HCT116 (cell line): Measurements from ENCODE around the gene NEUROG1. TPM values are rescaled to one million over a fixed set of nuclear protein-coding genes. Genes with fewer than 3 reads are reported as not detected.

ENCODE experiments used
- ATAC-seq: fragments of 200-7000 bp; cut with Tn5 transposase; 2 replicates; pipeline ENCODE4 v1.9.1; 2020; ENCODE audit warnings: mild to moderate bottlenecking, moderate library complexity
- BruUV-seq: library from RNA; stranded (reverse); fragments of 400-500 nt; replicated peaks from 2 replicates; lab custom pipeline; 2021; lab: Mats Ljungman, UMichigan
- CTCF ChIA-PET: fragments of 300-600 bp; sonication (Branson Sonifier 250); formaldehyde crosslinking; loops from one replicate; lab custom pipeline; 2021; ENCODE audit warnings: antibody characterized with exemption; lab: Charles Lee
- POLR2A ChIA-PET: fragments of 300-600, 350-600 bp; sonication (Branson Sonifier 250); formaldehyde crosslinking; loops from one replicate; lab custom pipeline; 2021; ENCODE audit warnings: antibody characterized with exemption; lab: Charles Lee
- RAD21 ChIA-PET, 2 experiments: fragments of 300-600 bp; sonication (Branson Sonifier 250); formaldehyde crosslinking; loops; one replicate each; lab custom pipeline; 2023; ENCODE audit warnings: low total read pairs in 2 of 2; ENCODE audit not compliant: uncharacterized antibody in 2 of 2, unreplicated experiment in 2 of 2, low non-redundant PET in 1 of 2; lab: Charles Lee
- DNase-seq: peaks from one replicate; pipeline ENCODE4 v3.0.0-alpha.2; 2010; ENCODE audit warnings: low read depth, low spot score
- H2AFZ ChIP-seq: fragments of 200-600 bp; shearing (Covaris generic), sonication (generic); 2 replicates; pipeline ENCODE4 v1.6.1; 2017; ENCODE audit warnings: low read depth, mixed run types, mixed read lengths, antibody characterized with exemption, low read length; ENCODE audit not compliant: poor library complexity, severe bottlenecking
- H3K27ac ChIP-seq: 2 replicates; pipeline ENCODE4 v1.5.1; 2012; ENCODE audit warnings: low read depth, low read length
- H3K27me3 ChIP-seq: fragments of 200-600 bp; sonication (generic); 2 replicates; pipeline ENCODE4 v1.6.1; 2016; ENCODE audit warnings: mixed run types, low read length, mixed read lengths; ENCODE audit not compliant: insufficient read depth
- H3K36me3 ChIP-seq, 2 experiments: fragments of 200-500 bp in 1 of 2; fragments of 200-600 bp in 1 of 2; sonication (Bioruptor generic) in 1 of 2; sonication (generic) in 1 of 2; 2 replicates each; pipeline versions ENCODE4 v1.5.1 to v1.6.1; 2014 to 2016; ENCODE audit warnings: low read length in 2 of 2, inconsistent platforms in 1 of 2, mixed read lengths in 1 of 2, mixed run types in 1 of 2; ENCODE audit not compliant: insufficient read depth in 2 of 2, control insufficient read depth in 1 of 2
- H3K4me1 ChIP-seq, 2 experiments: fragments of 200-600 bp in 1 of 2; sonication (generic) in 1 of 2; 2 replicates each; pipeline versions ENCODE4 v1.5.1 to v1.6.1; 2012 to 2017; ENCODE audit warnings: low read length in 2 of 2, inconsistent platforms in 1 of 2, mild to moderate bottlenecking in 1 of 2, mixed read lengths in 1 of 2, mixed run types in 1 of 2, moderate library complexity in 1 of 2; ENCODE audit not compliant: insufficient read depth in 2 of 2, control insufficient read depth in 1 of 2
- H3K4me2 ChIP-seq: fragments of 200-600 bp; sonication (generic); 2 replicates; pipeline ENCODE4 v1.6.1; 2017; ENCODE audit warnings: mixed run types, low read length, mixed read lengths
- H3K4me3 ChIP-seq, 2 experiments: fragments of 200-600 bp in 1 of 2; sonication (generic) in 1 of 2; replicated peaks in 1 of 2; 2 replicates each; pipeline ENCODE4 v1.5.1; 2011 to 2016; ENCODE audit warnings: low read length in 2 of 2, control low read depth in 1 of 2, low read depth in 1 of 2, mild to moderate bottlenecking in 1 of 2, mixed read lengths in 1 of 2, mixed run types in 1 of 2
- H3K79me2 ChIP-seq: fragments of 200-600 bp; sonication (generic); 2 replicates; pipeline ENCODE4 v1.6.1; 2017; ENCODE audit warnings: mild to moderate bottlenecking, mixed run types, low read length, moderate library complexity, mixed read lengths; ENCODE audit not compliant: insufficient read depth
- H3K9ac ChIP-seq: fragments of 200-600 bp; sonication (generic); 2 replicates; pipeline ENCODE4 v1.6.1; 2016; ENCODE audit warnings: low read length, mixed read lengths
- H3K9me2 ChIP-seq: fragments of 200-600 bp; sonication (generic), shearing (Covaris generic); 2 replicates; pipeline ENCODE4 v1.6.1; 2017; ENCODE audit warnings: mixed run types, mild to moderate bottlenecking, moderate library complexity; ENCODE audit not compliant: insufficient read depth
- H3K9me3 ChIP-seq, 2 experiments: fragments of 200-500 bp in 1 of 2; fragments of 200-600 bp in 1 of 2; sonication (Bioruptor generic) in 1 of 2; sonication (generic) in 1 of 2; 2 replicates each; pipeline ENCODE4 v1.6.1; 2014 to 2017; ENCODE audit warnings: low read length in 2 of 2, mixed read lengths in 2 of 2, inconsistent platforms in 1 of 2, low read depth in 1 of 2, mild to moderate bottlenecking in 1 of 2, mixed run types in 1 of 2, moderate library complexity in 1 of 2; ENCODE audit not compliant: control insufficient read depth in 1 of 2, insufficient read depth in 1 of 2
- H4K20me1 ChIP-seq: fragments of 200-600 bp; sonication (generic), shearing (Covaris generic); 2 replicates; pipeline ENCODE4 v1.6.1; 2017; ENCODE audit warnings: mixed run types, mild to moderate bottlenecking, moderate library complexity; ENCODE audit not compliant: insufficient read depth
- ATF3 ChIP-seq: IDR thresholded peaks from 2 replicates; pipeline ENCODE4 v1.6.1; 2012
- CBX3 ChIP-seq: IDR thresholded peaks from 2 replicates; pipeline ENCODE4 v1.6.1; 2012; ENCODE audit warnings: low read depth
- CEBPB ChIP-seq: IDR thresholded peaks from 2 replicates; pipeline ENCODE4 v1.6.1; 2012; ENCODE audit warnings: low read depth
- CTCF ChIP-seq, 3 experiments: fragments of 200-600 bp in 1 of 3; sonication (generic) in 1 of 3; IDR thresholded peaks in 2 of 3; conservative IDR thresholded peaks in 1 of 3; 2 replicates each; pipeline ENCODE4 v1.5.1; 2012 to 2017; ENCODE audit warnings: low read depth in 2 of 3, low read length in 2 of 3, antibody characterized with exemption in 1 of 3, borderline replicate concordance in 1 of 3, control low read depth in 1 of 3, mild to moderate bottlenecking in 1 of 3, mixed read lengths in 1 of 3, mixed run types in 1 of 3, moderate library complexity in 1 of 3; ENCODE audit not compliant: insufficient read depth in 1 of 3
- EGR1 ChIP-seq: IDR thresholded peaks from 2 replicates; pipeline ENCODE4 v1.6.1; 2012; ENCODE audit warnings: low read depth
- ELF1 ChIP-seq: IDR thresholded peaks from 2 replicates; pipeline ENCODE4 v1.6.1; 2012; ENCODE audit warnings: low read depth, borderline replicate concordance
- EZH2 ChIP-seq: fragments of 200-600 bp; sonication (generic); IDR thresholded peaks from 2 replicates; pipeline ENCODE4 v1.6.1; 2017; ENCODE audit warnings: antibody characterized with exemption, mixed run types
- EZH2phosphoT487 ChIP-seq: fragments of 200-600 bp; IDR thresholded peaks from 2 replicates; pipeline ENCODE4 v1.6.1; 2018; ENCODE audit warnings: antibody characterized with exemption, borderline replicate concordance
- FOSL1 ChIP-seq: IDR thresholded peaks from 2 replicates; pipeline ENCODE4 v1.6.1; 2012; ENCODE audit warnings: low read depth
- JUND ChIP-seq: IDR thresholded peaks from 2 replicates; pipeline ENCODE4 v1.6.1; 2012
- MAX ChIP-seq: IDR thresholded peaks from 2 replicates; pipeline ENCODE4 v1.6.1; 2012
- RAD21 ChIP-seq: IDR thresholded peaks from 2 replicates; pipeline ENCODE4 v1.6.1; 2012; ENCODE audit warnings: low read depth, mild to moderate bottlenecking
- REST ChIP-seq: IDR thresholded peaks from 2 replicates; pipeline ENCODE4 v1.6.1; 2012; ENCODE audit warnings: low read depth
- SIN3A ChIP-seq: IDR thresholded peaks from 2 replicates; pipeline ENCODE4 v1.6.1; 2012; ENCODE audit warnings: low read depth
- SP1 ChIP-seq: IDR thresholded peaks from 2 replicates; pipeline ENCODE4 v1.6.1; 2012; ENCODE audit warnings: low read depth
- SRF ChIP-seq: IDR thresholded peaks from 2 replicates; pipeline ENCODE4 v1.6.1; 2012; ENCODE audit warnings: low read depth
- TCF7L2 ChIP-seq: IDR thresholded peaks from 2 replicates; pipeline ENCODE4 v1.7.0; 2011; ENCODE audit warnings: borderline replicate concordance, inconsistent platforms; ENCODE audit not compliant: insufficient read depth, insufficient read length; ENCODE audit errors: extremely low read depth
- YY1 ChIP-seq: IDR thresholded peaks from 2 replicates; pipeline ENCODE4 v1.6.1; 2011; ENCODE audit warnings: low read length, low read depth, moderate library complexity, mild to moderate bottlenecking; ENCODE audit not compliant: insufficient replicate concordance; ENCODE audit errors: extremely low read depth
- ZBTB33 ChIP-seq: IDR thresholded peaks from 2 replicates; pipeline ENCODE4 v1.6.1; 2011; ENCODE audit warnings: mild to moderate bottlenecking, low read length, moderate library complexity; ENCODE audit not compliant: insufficient replicate concordance; ENCODE audit errors: extremely low read depth
- ZNF274 ChIP-seq: fragments of 200-500 bp; sonication (Bioruptor generic); IDR thresholded peaks from 2 replicates; pipeline ENCODE4 v1.6.1; 2014; ENCODE audit warnings: mild to moderate bottlenecking, low read depth, low read length, inconsistent platforms
- intact Hi-C: fragments of 100-400 bp; cut with micrococcal nuclease; formaldehyde crosslinking; loops from 2 replicates; pipeline ENCODE4 v1.10.0; 2022
- total RNA-seq: library from RNA; stranded (reverse); gene quantifications from one replicate; pipeline ENCODE4 v1.2.1, GENCODE V29; 2021; ENCODE audit not compliant: unreplicated experiment

Gene NEUROG1
- total RNA-seq, 1 experiment from 2014 or later, result not detected

GRCh38 chr5:135556620-135557019 is 20.9 kb upstream of the NEUROG1 start:
- peaks cover 8 to 14% of the 10 kb centered on the region in 2 experiments for H3K4me1 ChIP-seq
- no peak overlapping the region for H3K27ac ChIP-seq
- no peaks in the 10 kb centered on the region for H3K9me3 ChIP-seq
- DNase-seq (no peak), ATAC-seq (no peak)
- intact Hi-C loops, result no loop called here
- BruUV-seq, result no TSS peak
- H3K4me2 ChIP-seq, result no peak overlapping the region
- TF ChIP-seq CEBPB (no peak), YY1 (no peak), MAX (no peak), ZNF274 (no peak), EZH2phosphoT487 (no peak), JUND (no peak), CTCF (IDR thresholded peaks at IDR 0.05 in 2 of 3, conservative IDR thresholded peaks at IDR 0.05 in 1 of 3; ENCODE audit: borderline replicate concordance in 1 of 3, insufficient read depth in 1 of 3, low read depth in 2 of 3, low read length in 2 of 3) (no peak), EZH2 (no peak), FOSL1 (no peak), REST (no peak), SP1 (no peak), TCF7L2 (no peak), ZBTB33 (no peak), EGR1 (no peak), ELF1 (no peak), CBX3 (no peak), RAD21 (no peak), SIN3A (no peak), ATF3 (no peak), SRF (no peak)
- ChIA-PET RAD21 (no interaction called here), POLR2A (no interaction called here), CTCF (interaction anchor here (9.1 to 11.5 kb wide), 2 partner anchors 9 to 95 kb away, joined by 191 to 476 read pairs; no protein-coding TSS in a partner anchor)
- no peaks in the 10 kb centered on the region for H3K27me3 ChIP-seq
- no peaks in the 10 kb centered on the region for H3K79me2 ChIP-seq
- H4K20me1 ChIP-seq, result no peaks in the 10 kb centered on the region
- no peak overlapping the region for H3K9ac ChIP-seq
- H3K9me2 ChIP-seq, result no peaks in the 10 kb centered on the region
- no peak overlapping the region for H2AFZ ChIP-seq
- no peak overlapping the region for H3K4me3 ChIP-seq
- H3K36me3 ChIP-seq, result no peaks in the 10 kb centered on the region
